GM12865 (cell line): ENCODE results near the gene SH3PXD2A.

Experiments used
- DNase-seq: peaks from one replicate; pipeline ENCODE4 v3.0.0; 2010; ENCODE audit warnings: low read depth
- H3K4me3 ChIP-seq: 2 replicates; pipeline ENCODE4 v1.5.1; 2011; ENCODE audit warnings: mild to moderate bottlenecking, low read depth, low read length, control low read depth
- TF ChIP-seq, protein P1 (sequence below): IDR thresholded peaks from 2 replicates; pipeline ENCODE4 v1.5.1; 2011; ENCODE audit warnings: low read length, control low read depth, low read depth, inconsistent platforms; ENCODE audit not compliant: insufficient read depth; ENCODE audit errors: missing control alignments

The SH3PXD2A gene

DNA sequence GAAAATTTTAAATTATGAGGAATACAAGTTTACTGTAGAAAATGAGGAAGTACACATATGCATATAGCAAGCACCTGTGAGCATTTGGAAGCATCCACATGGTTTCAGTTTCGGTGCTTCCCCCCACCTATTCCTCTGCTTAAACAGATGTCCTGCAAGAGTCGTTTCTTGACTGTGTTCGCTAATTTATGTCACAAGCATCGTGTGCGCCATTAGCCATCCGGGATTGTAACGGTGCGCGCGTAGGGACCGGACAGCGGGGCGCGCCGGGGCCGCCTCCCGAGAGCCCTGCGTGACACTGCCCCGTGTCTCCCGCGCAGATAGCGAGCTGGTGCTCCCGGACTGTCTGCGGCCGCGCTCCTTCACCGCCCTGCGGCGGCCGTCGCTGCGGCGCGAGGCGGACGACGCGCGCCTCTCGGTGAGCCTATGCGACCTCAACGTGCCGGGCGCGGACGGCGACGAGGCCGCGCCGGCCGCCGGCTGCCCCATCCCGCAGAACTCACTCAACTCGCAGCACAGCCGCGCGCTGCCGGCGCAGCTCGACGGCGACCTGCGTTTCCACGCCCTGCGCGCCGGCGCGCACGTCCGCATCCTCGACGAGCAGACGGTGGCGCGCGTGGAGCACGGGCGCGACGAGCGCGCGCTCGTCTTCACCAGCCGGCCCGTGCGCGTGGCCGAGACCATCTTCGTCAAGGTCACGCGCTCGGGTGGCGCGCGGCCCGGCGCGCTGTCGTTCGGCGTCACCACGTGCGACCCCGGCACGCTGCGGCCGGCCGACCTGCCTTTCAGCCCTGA is 271.0 kb downstream of the SH3PXD2A start:
- no peak overlapping the region for H3K4me3 ChIP-seq
- TF ChIP-seq, protein P1, sequence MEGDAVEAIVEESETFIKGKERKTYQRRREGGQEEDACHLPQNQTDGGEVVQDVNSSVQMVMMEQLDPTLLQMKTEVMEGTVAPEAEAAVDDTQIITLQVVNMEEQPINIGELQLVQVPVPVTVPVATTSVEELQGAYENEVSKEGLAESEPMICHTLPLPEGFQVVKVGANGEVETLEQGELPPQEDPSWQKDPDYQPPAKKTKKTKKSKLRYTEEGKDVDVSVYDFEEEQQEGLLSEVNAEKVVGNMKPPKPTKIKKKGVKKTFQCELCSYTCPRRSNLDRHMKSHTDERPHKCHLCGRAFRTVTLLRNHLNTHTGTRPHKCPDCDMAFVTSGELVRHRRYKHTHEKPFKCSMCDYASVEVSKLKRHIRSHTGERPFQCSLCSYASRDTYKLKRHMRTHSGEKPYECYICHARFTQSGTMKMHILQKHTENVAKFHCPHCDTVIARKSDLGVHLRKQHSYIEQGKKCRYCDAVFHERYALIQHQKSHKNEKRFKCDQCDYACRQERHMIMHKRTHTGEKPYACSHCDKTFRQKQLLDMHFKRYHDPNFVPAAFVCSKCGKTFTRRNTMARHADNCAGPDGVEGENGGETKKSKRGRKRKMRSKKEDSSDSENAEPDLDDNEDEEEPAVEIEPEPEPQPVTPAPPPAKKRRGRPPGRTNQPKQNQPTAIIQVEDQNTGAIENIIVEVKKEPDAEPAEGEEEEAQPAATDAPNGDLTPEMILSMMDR: no peak
- no peak for DNase-seq

DNA sequence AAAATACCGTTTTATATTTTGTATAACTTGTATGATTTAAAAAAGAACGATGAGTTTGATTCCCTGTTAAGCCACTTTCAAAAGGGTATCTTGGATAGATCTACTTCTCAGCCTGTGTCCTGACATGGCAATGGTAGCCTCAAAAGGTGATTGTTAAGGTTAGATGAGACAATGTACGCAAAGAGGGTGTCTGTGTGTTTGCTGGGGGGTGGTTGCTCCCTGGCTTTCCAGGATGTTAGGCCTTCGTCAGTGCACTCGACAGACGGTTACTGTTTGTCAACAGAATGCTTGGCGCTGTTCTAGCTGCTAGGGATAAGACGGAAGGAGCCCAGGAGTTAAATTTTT is 271.5 kb downstream of the SH3PXD2A start:
- TF ChIP-seq, protein P1: no peak
- DNase-seq: no peak
- H3K4me3 ChIP-seq: no peak overlapping the region

DNA sequence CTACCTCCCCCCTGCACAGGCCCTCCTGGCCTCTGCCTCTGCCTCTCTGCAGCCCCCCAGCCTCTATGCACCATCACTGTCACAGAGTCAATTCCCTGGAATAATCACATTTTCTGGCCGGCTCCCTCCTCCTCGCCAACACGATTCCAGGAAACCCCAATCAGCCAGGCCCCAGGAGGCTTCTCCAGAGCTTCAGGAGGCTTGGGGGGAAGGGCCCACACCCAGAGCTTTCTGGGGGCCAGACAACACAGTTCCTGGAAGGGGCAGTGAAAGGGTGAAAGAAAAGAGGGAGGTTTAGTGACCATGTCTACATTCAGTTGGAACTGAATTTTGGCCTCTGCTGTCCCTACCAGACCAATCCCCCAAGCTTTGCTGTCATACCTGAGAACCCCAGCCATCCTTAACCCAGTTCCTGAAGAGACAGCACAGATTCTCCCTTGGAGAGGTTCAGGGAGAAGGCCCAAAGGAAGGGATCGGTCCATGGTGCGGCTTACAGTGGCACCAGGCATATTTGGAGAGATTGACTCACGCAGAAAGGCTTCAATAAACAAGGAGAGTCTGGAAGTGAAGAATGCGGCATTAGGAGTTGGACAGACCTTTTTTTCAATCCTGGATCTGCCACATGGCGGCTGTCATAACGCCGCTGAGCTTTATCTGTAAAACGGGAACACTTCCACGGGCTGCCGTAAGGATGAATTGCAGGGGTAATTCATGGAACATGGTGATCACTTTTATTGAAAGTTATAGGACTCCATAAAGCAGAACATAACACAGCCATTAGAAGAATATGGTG is 272.8 kb downstream of the SH3PXD2A start:
- TF ChIP-seq, protein P1: no peak
- DNase-seq: no peak
- no peak overlapping the region for H3K4me3 ChIP-seq

DNA sequence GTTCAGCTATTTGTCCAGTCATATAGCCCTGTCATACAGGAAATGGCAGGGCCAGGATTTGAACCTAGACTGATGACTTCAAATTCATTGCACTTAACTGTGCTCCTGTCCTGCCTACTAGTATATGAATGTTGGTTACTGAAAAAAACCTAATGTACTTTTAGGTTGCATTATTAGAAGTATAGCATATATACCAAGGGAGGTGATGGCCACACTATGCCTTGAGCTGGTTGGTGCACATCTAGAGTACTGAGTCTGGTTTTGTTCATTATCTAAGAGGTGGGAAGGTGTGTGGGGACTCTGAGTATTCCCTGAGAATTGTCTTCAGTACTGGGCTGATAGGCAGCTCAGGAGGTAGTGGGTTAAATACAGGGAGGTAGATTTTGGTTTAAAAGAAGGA is 273.9 kb downstream of the SH3PXD2A start:
- H3K4me3 ChIP-seq: no peak overlapping the region
- DNase-seq: no peak
- TF ChIP-seq, protein P1: no peak

DNA sequence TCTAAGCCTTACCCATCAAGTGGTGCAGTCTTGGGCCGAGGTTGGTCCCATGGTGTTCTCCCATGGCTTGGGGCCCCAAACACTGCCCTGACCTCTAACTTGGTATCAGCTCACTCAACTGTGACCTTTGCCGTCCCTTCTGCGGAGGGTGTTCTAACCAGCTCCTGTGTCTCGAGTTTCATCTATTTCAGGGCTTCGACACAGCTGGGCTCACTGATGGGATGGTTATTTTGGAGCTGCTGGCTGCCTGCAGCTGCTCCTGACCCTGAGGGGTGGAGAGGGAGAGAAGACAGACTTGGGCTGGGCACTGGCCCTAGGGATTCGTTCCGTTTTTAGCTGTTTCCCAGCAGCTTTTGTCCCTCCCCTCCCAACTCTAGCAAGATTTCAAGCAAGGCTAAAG is 274.9 kb downstream of the SH3PXD2A start:
- DNase-seq: no peak
- TF ChIP-seq, protein P1: no peak
- no peak overlapping the region for H3K4me3 ChIP-seq

DNA sequence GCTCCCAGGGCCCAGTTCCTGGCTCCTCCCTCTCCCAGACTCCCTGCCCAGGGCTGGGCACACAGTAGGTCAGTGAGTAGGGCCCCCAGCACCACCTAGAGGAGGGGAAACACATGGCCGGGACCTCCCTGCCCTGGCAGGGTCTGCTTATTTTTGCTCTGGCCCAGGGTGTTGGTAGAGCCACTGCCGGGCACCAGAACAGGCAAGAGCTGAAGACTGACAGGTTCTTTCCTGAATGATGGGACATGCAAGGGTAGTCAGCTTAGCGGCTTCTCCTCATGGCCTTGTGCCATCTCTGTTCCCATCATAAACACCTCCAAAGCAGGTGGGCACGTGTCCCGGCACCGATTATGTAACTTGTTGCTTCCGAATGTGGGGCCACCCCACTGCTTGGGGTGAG is 275.4 kb downstream of the SH3PXD2A start:
- TF ChIP-seq, protein P1: no peak
- H3K4me3 ChIP-seq: no peak overlapping the region
- DNase-seq: no peak
